Measurements from ENCODE around the gene OPCML. TPM values are rescaled to one million over a fixed set of nuclear protein-coding genes. Genes with fewer than 3 reads are reported as not detected.

Gene OPCML
- total and polyA plus RNA-seq, 12 donors = under 0.01 to 1.2 (median 0.39) TPM

GRCh38 chr11:133107763-133108162 lies 424.5 kb downstream of the OPCML start:
- H3K9me3 ChIP-seq = no peaks in the 10 kb centered on the region
- H3K4me3 ChIP-seq = no peak overlapping the region
- H3K27ac ChIP-seq = no peak overlapping the region
- no peaks in the 10 kb centered on the region for H3K27me3 ChIP-seq
- no peak for DNase-seq
- TF ChIP-seq CTCF (IDR thresholded peaks at IDR 0.05) = no peak
- no peak for ATAC-seq
- H3K4me1 ChIP-seq = no peaks in the 10 kb centered on the region
- intact Hi-C loops (cut with DNase I) = no loop called here
- no peaks in the 10 kb centered on the region for H3K36me3 ChIP-seq
- 63 to 72% methylated on average over 3 of the region's 3 CpGs for WGBS, 2 donors

DNA sequence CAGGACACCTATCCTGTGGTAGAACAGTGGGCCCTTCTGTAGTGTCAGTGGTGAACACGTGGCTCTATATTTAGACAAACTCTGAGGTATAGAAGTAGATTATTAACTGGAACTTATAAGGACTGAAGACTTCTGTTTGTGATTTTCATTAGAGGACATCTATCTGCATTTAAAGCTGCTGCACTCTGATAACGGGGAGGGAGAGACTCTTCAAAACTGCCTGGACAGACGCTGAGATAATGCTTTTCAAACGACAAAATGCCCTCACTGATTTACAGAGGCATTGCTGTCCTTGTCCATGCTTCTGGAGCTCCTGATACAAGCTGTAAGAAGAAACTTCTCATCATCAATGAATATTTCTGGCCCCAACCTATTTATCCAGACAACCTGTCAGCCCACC lies 425.2 kb downstream of the OPCML start:
- DNase-seq (no peak), ATAC-seq (no peak)
- Histone ChIP-seq H3K9me3 (no peaks in the 10 kb centered on the region), H3K4me3 (no peak overlapping the region), H3K36me3 (no peaks in the 10 kb centered on the region), H3K27ac (no peak overlapping the region), H3K4me1 (no peaks in the 10 kb centered on the region), H3K27me3 (no peaks in the 10 kb centered on the region)
- 59 to 65% methylated on average over 4 of the region's 4 CpGs for WGBS, 2 donors
- intact Hi-C loops (cut with DNase I) = no loop called here
- no peak for TF ChIP-seq CTCF (IDR thresholded peaks at IDR 0.05)

DNA sequence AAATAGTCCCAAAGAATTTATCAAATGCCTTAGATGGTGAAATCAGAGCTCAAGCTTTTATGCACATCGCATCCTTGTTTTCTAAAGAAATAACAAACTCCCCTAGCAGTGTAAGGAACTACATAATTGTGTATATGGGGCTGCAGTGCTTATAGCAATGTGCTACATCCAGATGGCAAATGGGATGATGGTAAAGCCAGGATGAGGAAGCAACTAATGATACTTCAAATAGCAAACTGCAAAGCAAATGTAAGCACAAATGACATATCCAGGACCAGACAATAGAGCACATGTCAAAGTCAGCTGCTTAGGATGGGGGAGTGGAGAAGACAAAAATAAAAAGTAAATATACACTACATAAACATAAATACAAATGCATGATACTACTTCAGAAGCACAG lies 425.9 kb downstream of the OPCML start:
- ATAC-seq (no peak), DNase-seq (no peak)
- Histone ChIP-seq H3K27me3 (no peaks in the 10 kb centered on the region), H3K9me3 (no peaks in the 10 kb centered on the region), H3K36me3 (no peaks in the 10 kb centered on the region), H3K27ac (no peak overlapping the region), H3K4me3 (no peak overlapping the region), H3K4me1 (no peaks in the 10 kb centered on the region)
- intact Hi-C loops (cut with DNase I) = no loop called here
- TF ChIP-seq CTCF (IDR thresholded peaks at IDR 0.05) = no peak
- 89 to 91% methylated on average over 1 of the region's 1 CpG for WGBS, 2 donors

DNA sequence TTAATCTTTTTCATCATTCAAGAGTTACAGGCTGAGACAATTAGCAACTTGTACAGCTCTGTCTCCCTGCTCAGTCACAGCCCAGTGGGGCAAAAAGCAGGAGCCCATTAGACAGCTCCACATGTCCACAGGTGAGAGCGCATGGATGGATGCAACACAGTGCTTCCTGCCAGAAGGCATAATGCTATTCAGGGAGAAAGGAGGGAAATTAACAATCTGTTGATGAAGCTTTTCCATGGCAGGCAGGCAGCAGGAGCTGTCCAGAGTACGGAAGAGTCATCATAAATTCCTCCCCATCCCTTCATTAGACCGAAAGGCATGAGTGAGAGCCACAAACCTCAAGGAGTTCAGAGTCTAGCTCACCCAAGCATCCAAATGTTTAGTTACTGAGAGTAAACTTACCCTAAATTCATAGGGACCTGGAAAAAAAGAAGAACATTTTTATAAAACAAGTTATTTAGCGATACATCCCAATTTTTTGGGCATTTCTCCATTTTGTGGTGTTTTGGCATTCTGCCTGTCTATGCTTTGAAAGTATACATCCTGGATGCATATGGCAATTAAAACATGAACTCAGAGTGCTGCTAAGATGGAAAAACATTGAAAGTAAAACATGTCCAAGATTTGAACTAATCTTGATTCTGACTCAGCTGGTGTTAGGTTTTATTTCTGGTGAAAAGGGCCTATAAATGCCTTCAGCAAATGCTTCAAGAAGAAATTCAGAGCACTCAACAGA lies 428.1 kb downstream of the OPCML start:
- Histone ChIP-seq H3K4me1 (no peaks in the 10 kb centered on the region), H3K9me3 (no peaks in the 10 kb centered on the region), H3K27me3 (no peaks in the 10 kb centered on the region), H3K27ac (no peak overlapping the region), H3K4me3 (no peak overlapping the region), H3K36me3 (no peaks in the 10 kb centered on the region)
- 83% methylated on average over 4 of the region's 4 CpGs for WGBS, 2 donors
- no peak for ATAC-seq
- no peak for TF ChIP-seq CTCF (IDR thresholded peaks at IDR 0.05)
- no peak for DNase-seq
- intact Hi-C loops (cut with DNase I) = no loop called here
